OCI-LY1 (cell line): ENCODE measurements around the gene ISL1.

Experiments used
- H2AFZ ChIP-seq: fragments of 200-600 bp; sonication (generic), shearing (Covaris generic); 2 replicates; pipeline ENCODE4 v1.6.0; 2014; ENCODE audit warnings: antibody characterized with exemption, mild to moderate bottlenecking, low read length
- H3F3A ChIP-seq: fragments of 200-600 bp; sonication (generic), shearing (Covaris generic); 2 replicates; pipeline ENCODE4 v1.6.0; 2014; ENCODE audit warnings: mild to moderate bottlenecking, antibody characterized with exemption, low read length, moderate library complexity; ENCODE audit not compliant: insufficient read depth
- H3K27ac ChIP-seq: fragments of 200-600 bp; sonication (generic); 2 replicates; pipeline ENCODE4 v1.5.1; 2014; ENCODE audit warnings: low read length, mixed run types, mild to moderate bottlenecking, low read depth; ENCODE audit not compliant: poor library complexity, severe bottlenecking
- H3K27me3 ChIP-seq: fragments of 200-600 bp; sonication (generic); 2 replicates; pipeline ENCODE4 v1.6.0; 2014; ENCODE audit warnings: antibody characterized with exemption, mild to moderate bottlenecking, low read length, moderate library complexity; ENCODE audit not compliant: insufficient read depth
- H3K36me3 ChIP-seq: fragments of 200-600 bp; sonication (generic); 2 replicates; pipeline ENCODE4 v1.6.1; 2014; ENCODE audit warnings: mild to moderate bottlenecking, antibody characterized with exemption, low read length, moderate library complexity, mixed read lengths; ENCODE audit not compliant: insufficient read depth
- H3K4me1 ChIP-seq: fragments of 200-600 bp; sonication (generic); 2 replicates; pipeline ENCODE4 v1.5.1; 2014; ENCODE audit warnings: mild to moderate bottlenecking, low read length, moderate library complexity; ENCODE audit not compliant: insufficient read depth, severe bottlenecking
- H3K4me2 ChIP-seq: fragments of 200-600 bp; sonication (generic), shearing (Covaris generic); 2 replicates; pipeline ENCODE4 v1.6.1; 2014; ENCODE audit warnings: low read length
- H3K4me3 ChIP-seq: fragments of 200-600 bp; sonication (generic); 2 replicates; pipeline ENCODE4 v1.5.1; 2014; ENCODE audit warnings: low read length, low read depth, mild to moderate bottlenecking, mixed read lengths; ENCODE audit not compliant: poor library complexity, severe bottlenecking
- H3K79me2 ChIP-seq: fragments of 200-600 bp; shearing (Covaris generic); 2 replicates; pipeline ENCODE4 v1.6.1; 2016; ENCODE audit warnings: mixed run types, low read length, mixed read lengths; ENCODE audit not compliant: insufficient read depth
- H3K9ac ChIP-seq: fragments of 200-600 bp; sonication (generic), shearing (Covaris generic); 2 replicates; pipeline ENCODE4 v1.6.1; 2014; ENCODE audit warnings: mild to moderate bottlenecking, low read length, mixed read lengths
- H3K9me2 ChIP-seq: fragments of 200-600 bp; sonication (generic), shearing (Covaris generic); 2 replicates; pipeline ENCODE4 v1.6.1; 2014; ENCODE audit warnings: low read depth, mild to moderate bottlenecking, low read length, mixed read lengths
- H3K9me3 ChIP-seq: fragments of 200-600 bp; shearing (Covaris generic); 2 replicates; pipeline ENCODE4 v1.6.1; 2014; ENCODE audit warnings: low read length, mixed read lengths
- H4K20me1 ChIP-seq: fragments of 200-600 bp; sonication (generic), shearing (Covaris generic); 2 replicates; pipeline ENCODE4 v1.6.0; 2016; ENCODE audit warnings: mild to moderate bottlenecking, low read length; ENCODE audit not compliant: insufficient read depth
- CTCF ChIP-seq: fragments of 200-600 bp; sonication (generic), shearing (Covaris generic); IDR thresholded peaks from 2 replicates; pipeline ENCODE4 v1.5.1; 2017; ENCODE audit warnings: mild to moderate bottlenecking, antibody characterized with exemption, low read length, moderate library complexity, mixed read lengths
- EZH2 ChIP-seq: fragments of 200-600 bp; sonication (generic), shearing (Covaris generic); IDR thresholded peaks from 2 replicates; pipeline ENCODE4 v1.8.0; 2017; ENCODE audit warnings: borderline replicate concordance, mixed run types, mild to moderate bottlenecking, antibody characterized with exemption, low read length, moderate library complexity, mixed read lengths

ISL1 gene

GRCh38 chr5:51433052-51433710 is 49.9 kb downstream of the ISL1 start:
- Histone ChIP-seq H3K79me2 (no peaks in the 10 kb centered on the region), H4K20me1 (no peaks in the 10 kb centered on the region), H3K27me3 (no peaks in the 10 kb centered on the region), H3K4me1 (no peaks in the 10 kb centered on the region), H3K4me2 (no peak overlapping the region), H3K9me3 (no peaks in the 10 kb centered on the region), H2AFZ (no peak overlapping the region), H3K27ac (no peak overlapping the region), H3F3A (no peaks in the 10 kb centered on the region), H3K36me3 (no peaks in the 10 kb centered on the region), H3K4me3 (no peak overlapping the region), H3K9me2 (no peaks in the 10 kb centered on the region), H3K9ac (no peak overlapping the region)
- TF ChIP-seq CTCF = no peak
- no peak for TF ChIP-seq EZH2

GRCh38 chr5:51439232-51439631 is 56.0 kb downstream of the ISL1 start:
- H3K79me2 ChIP-seq = no peaks in the 10 kb centered on the region
- TF ChIP-seq EZH2 (no peak), CTCF (no peak)
- H3F3A ChIP-seq = no peaks in the 10 kb centered on the region
- no peak overlapping the region for H3K4me3 ChIP-seq
- no peak overlapping the region for H3K27ac ChIP-seq
- no peak overlapping the region for H2AFZ ChIP-seq
- no peaks in the 10 kb centered on the region for H3K9me2 ChIP-seq
- H3K9ac ChIP-seq = no peak overlapping the region
- H3K27me3 ChIP-seq = no peaks in the 10 kb centered on the region
- H3K9me3 ChIP-seq = no peaks in the 10 kb centered on the region
- H3K4me2 ChIP-seq = no peak overlapping the region
- H4K20me1 ChIP-seq = no peaks in the 10 kb centered on the region
- no peaks in the 10 kb centered on the region for H3K36me3 ChIP-seq
- no peaks in the 10 kb centered on the region for H3K4me1 ChIP-seq
